Hepatocyte (in vitro differentiated cells): Measurements from ENCODE around the gene CHIT1. TPM values are rescaled to one million over a fixed set of nuclear protein-coding genes. Genes with fewer than 3 reads are reported as not detected.

Experiments
- DNase-seq: peaks from one replicate; pipeline ENCODE4 v3.0.0-alpha.2; 2016; ENCODE audit warnings: low spot score
- H2AFZ ChIP-seq: fragments of 200-600 bp; sonication (generic); 2 replicates; pipeline ENCODE4 v1.6.0; 2016; ENCODE audit warnings: antibody characterized with exemption, mild to moderate bottlenecking
- H3K27ac ChIP-seq: fragments of 200-600 bp; sonication (generic); 2 replicates; pipeline ENCODE4 v1.5.1; 2016; ENCODE audit warnings: mild to moderate bottlenecking
- H3K27me3 ChIP-seq: fragments of 200-600 bp; sonication (generic); 2 replicates; pipeline ENCODE4 v1.6.1; 2016
- H3K36me3 ChIP-seq: fragments of 200-600 bp; sonication (generic); replicated peaks from 2 replicates; pipeline ENCODE4 v1.5.1; 2016; ENCODE audit warnings: low read depth; ENCODE audit not compliant: insufficient read depth
- H3K4me1 ChIP-seq: fragments of 200-600 bp; sonication (generic); 2 replicates; pipeline ENCODE4 v1.5.1; 2016; ENCODE audit warnings: mild to moderate bottlenecking, moderate library complexity; ENCODE audit not compliant: insufficient read depth
- H3K4me2 ChIP-seq: fragments of 200-600 bp; sonication (generic); 2 replicates; pipeline ENCODE4 v1.6.0; 2016
- H3K4me3 ChIP-seq: fragments of 200-600 bp; sonication (generic); 2 replicates; pipeline ENCODE4 v1.5.1; 2016; ENCODE audit warnings: mild to moderate bottlenecking
- H3K79me2 ChIP-seq: fragments of 200-600 bp; sonication (generic); 2 replicates; pipeline ENCODE4 v1.6.0; 2017; ENCODE audit warnings: mild to moderate bottlenecking
- H3K9me2 ChIP-seq: fragments of 200-600 bp; sonication (generic); replicated peaks from 2 replicates; pipeline ENCODE4 v1.6.0; 2017; ENCODE audit warnings: mild to moderate bottlenecking; ENCODE audit not compliant: insufficient read depth
- H3K9me3 ChIP-seq: fragments of 200-600 bp; sonication (generic); 2 replicates; pipeline ENCODE4 v1.5.1; 2016; ENCODE audit warnings: low read depth, mild to moderate bottlenecking
- H4K20me1 ChIP-seq: fragments of 200-600 bp; sonication (generic); 2 replicates; pipeline ENCODE4 v1.6.0; 2016; ENCODE audit warnings: mild to moderate bottlenecking; ENCODE audit not compliant: insufficient read depth, poor library complexity, severe bottlenecking
- EZH2 ChIP-seq: fragments of 200-600 bp; sonication (generic); IDR thresholded peaks from 2 replicates; pipeline ENCODE4 v1.6.1; 2016; ENCODE audit warnings: antibody characterized with exemption, mild to moderate bottlenecking, borderline replicate concordance
- EZH2phosphoT487 ChIP-seq: fragments of 200-600 bp; sonication (generic); IDR thresholded peaks from one replicate; pipeline ENCODE4 v1.6.1; 2018; ENCODE audit warnings: antibody characterized with exemption, mild to moderate bottlenecking, low read depth, moderate library complexity; ENCODE audit not compliant: unreplicated experiment, severe bottlenecking
- WGBS: methylation state at CpG from one replicate; pipeline ENCODE4 v1.1.6; 2016; ENCODE audit warnings: low lambda C conversion rate; ENCODE audit errors: missing lambda C conversion rate; 5-methylcytosine and 5-hydroxymethylcytosine counted together
- polyA plus RNA-seq: library from polyadenylated mRNA; unstranded; fragments of >200 nt; fragmentation: Nextera tagmentation; extraction: Ambion mirVana; gene quantifications from 2 replicates; pipeline ENCODE4 v1.2.1, GENCODE V29; 2016
- total RNA-seq: library from RNA; depleted of rRNA; stranded (reverse); fragments of >200 nt; gene quantifications from 2 replicates; pipeline ENCODE4 v1.2.3, GENCODE V29; 2014
- TF ChIP-seq, protein P1 (sequence below): fragments of 200-600 bp; sonication (generic); IDR thresholded peaks from 2 replicates; pipeline ENCODE4 v1.5.1; 2016; ENCODE audit warnings: antibody characterized with exemption, mild to moderate bottlenecking; ENCODE audit not compliant: poor library complexity

The CHIT1 gene
- total and polyA plus RNA-seq, 2 experiments from 2014 or later, result 0.93 to 1.1 TPM

DNA sequence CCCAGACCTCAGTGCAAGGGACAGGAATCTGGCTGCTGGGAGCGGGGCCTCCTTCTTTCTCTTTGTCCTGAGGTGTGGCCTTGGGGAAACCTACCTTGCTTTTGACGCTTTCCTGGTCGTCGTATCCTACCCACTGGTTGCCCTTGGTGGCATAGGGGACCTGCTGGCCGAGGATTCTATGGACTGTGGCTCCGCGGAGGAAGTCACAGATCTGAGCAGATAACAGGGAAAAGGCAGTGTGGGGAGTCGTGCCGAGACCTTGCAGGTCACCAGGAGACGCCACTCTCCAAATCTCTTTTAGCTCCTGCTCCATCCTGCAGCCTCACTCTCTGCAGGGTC, 49.8 kb downstream of the CHIT1 start:
- TF ChIP-seq EZH2phosphoT487, result no peak
- TF ChIP-seq, protein P1, sequence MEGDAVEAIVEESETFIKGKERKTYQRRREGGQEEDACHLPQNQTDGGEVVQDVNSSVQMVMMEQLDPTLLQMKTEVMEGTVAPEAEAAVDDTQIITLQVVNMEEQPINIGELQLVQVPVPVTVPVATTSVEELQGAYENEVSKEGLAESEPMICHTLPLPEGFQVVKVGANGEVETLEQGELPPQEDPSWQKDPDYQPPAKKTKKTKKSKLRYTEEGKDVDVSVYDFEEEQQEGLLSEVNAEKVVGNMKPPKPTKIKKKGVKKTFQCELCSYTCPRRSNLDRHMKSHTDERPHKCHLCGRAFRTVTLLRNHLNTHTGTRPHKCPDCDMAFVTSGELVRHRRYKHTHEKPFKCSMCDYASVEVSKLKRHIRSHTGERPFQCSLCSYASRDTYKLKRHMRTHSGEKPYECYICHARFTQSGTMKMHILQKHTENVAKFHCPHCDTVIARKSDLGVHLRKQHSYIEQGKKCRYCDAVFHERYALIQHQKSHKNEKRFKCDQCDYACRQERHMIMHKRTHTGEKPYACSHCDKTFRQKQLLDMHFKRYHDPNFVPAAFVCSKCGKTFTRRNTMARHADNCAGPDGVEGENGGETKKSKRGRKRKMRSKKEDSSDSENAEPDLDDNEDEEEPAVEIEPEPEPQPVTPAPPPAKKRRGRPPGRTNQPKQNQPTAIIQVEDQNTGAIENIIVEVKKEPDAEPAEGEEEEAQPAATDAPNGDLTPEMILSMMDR, result no peak
- Histone ChIP-seq H4K20me1 (no peaks in the 10 kb centered on the region), H3K79me2 (no peaks in the 10 kb centered on the region), H3K4me3 (no peak overlapping the region), H3K36me3 (no peaks in the 10 kb centered on the region), H3K27ac (no peak overlapping the region), H3K4me2 (no peak overlapping the region), H3K4me1 (peaks cover 14% of the 10 kb centered on the region), H3K27me3 (no peaks in the 10 kb centered on the region), H3K9me3 (no peaks in the 10 kb centered on the region), H2AFZ (no peak overlapping the region), H3K9me2 (no peaks in the 10 kb centered on the region)
- no peak for DNase-seq
- 84% methylated on average over 10 of the region's 10 CpGs for WGBS

DNA sequence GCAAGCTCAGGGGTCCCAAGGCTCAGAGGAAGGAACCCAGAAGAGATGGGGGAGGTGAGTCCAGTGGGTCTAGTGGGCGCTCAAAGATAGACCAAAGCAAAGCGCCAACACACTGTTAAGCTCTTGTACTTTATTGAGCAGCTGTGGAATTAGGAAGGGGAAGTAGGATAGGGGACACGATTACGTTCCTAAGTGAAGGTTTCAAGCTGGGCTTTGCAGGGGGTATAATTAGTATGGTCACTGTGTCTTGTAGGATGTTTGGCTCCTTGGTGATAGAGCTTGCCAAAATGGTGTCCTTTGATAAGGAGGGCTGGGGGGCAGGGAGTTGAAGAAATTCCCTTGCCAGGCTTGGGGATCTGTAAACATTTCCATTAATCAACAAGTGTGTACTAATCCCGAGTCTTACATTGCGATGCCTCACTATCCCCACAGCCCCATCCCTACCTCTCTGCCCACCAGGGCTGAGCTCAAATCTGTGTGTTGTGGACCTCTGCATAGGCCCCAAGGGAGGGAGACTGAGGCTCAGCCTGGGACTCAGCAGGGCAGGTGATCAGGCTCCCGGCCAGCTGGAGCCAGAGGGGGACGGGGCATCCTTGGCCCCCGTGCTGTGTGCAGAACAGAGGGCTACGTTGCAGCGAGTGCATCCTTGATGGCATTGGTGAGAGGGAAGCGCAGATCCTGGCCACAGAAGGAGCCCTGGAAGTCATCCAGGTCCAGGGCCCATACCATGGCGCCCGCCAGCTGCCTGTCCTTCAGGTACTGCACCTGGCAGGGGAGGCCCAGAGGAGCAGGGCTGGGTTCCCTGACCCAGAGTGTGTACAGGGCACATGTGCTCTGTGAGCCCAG, 50.4 kb downstream of the CHIT1 start:
- H3K4me3 ChIP-seq, result no peak overlapping the region
- H3K79me2 ChIP-seq, result no peaks in the 10 kb centered on the region
- no peaks in the 10 kb centered on the region for H4K20me1 ChIP-seq
- no peak overlapping the region for H2AFZ ChIP-seq
- TF ChIP-seq EZH2phosphoT487 (no peak), EZH2 (no peak)
- TF ChIP-seq, protein P1, result no peak
- H3K4me2 ChIP-seq, result no peak overlapping the region
- no peaks in the 10 kb centered on the region for H3K27me3 ChIP-seq
- DNase-seq, result no peak
- 90% methylated on average over 14 of the region's 14 CpGs for WGBS
- H3K9me2 ChIP-seq, result no peaks in the 10 kb centered on the region
- no peaks in the 10 kb centered on the region for H3K36me3 ChIP-seq
- peaks cover 14% of the 10 kb centered on the region for H3K4me1 ChIP-seq
- peak overlapping the region; percentile 33 for H3K27ac ChIP-seq
- H3K9me3 ChIP-seq, result no peaks in the 10 kb centered on the region

DNA sequence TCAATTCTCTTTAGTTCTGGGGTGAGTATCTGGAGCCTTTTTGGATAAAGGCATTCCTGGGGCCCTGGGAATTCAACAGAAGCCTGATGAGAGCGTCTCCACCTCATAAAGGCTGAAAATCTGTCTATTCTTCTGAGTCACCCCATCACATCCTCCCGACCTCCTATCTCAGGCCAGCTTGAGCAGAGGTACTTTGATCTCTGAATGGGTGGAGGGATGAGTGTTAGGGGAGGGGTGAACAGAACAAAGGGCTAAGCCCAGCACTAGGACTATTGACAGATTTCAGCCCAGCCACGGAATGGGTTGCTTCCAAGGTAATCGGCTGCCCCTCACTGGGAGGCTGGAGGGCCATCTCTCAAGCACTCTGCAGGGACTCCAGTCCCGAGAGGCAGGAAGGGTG, 51.4 kb downstream of the CHIT1 start:
- TF ChIP-seq, protein P1, result no peak
- TF ChIP-seq EZH2phosphoT487 (no peak), EZH2 (no peak)
- Histone ChIP-seq H3K9me3 (no peaks in the 10 kb centered on the region), H3K79me2 (no peaks in the 10 kb centered on the region), H4K20me1 (no peaks in the 10 kb centered on the region), H3K4me3 (no peak overlapping the region), H3K4me1 (peaks cover 14% of the 10 kb centered on the region), H3K4me2 (no peak overlapping the region), H3K9me2 (no peaks in the 10 kb centered on the region), H2AFZ (no peak overlapping the region), H3K36me3 (no peaks in the 10 kb centered on the region), H3K27ac (peak overlapping the region; percentile 35), H3K27me3 (no peaks in the 10 kb centered on the region)
- 20% methylated on average over 5 of the region's 5 CpGs for WGBS
- DNase-seq, result no peak
